ENCODE measurements around the gene DNER. TPM values are rescaled to one million over a fixed set of nuclear protein-coding genes. Genes with fewer than 3 reads are reported as not detected.

The DNER gene
- polyA plus RNA-seq, 1 donor, result 7.5 TPM

- Histone ChIP-seq H3K27me3 (ENCODE audit: control insufficient read depth, insufficient read depth, low read length) (no peaks in the 10 kb centered on the region), H3K27ac (ENCODE audit: low read length) (no peak overlapping the region), H3K4me3 (ENCODE audit: low read length) (no peak overlapping the region), H3K4me1 (ENCODE audit: control insufficient read depth, insufficient read depth, low read length) (no peaks in the 10 kb centered on the region), H3K36me3 (ENCODE audit: control insufficient read depth, insufficient read depth, low read length) (no peaks in the 10 kb centered on the region), H3K9me3 (ENCODE audit: control insufficient read depth, low read depth, low read length) (no peaks in the 10 kb centered on the region)
- DNase-seq, result no peak
- no CpG with 5 or more reads among the region's 2 CpGs for WGBS (ENCODE audit: insufficient coverage, low lambda C conversion rate)
These were observed 182.8 kb downstream of the DNER start for GRCh38 chr2:229531594-229531993.

DNA sequence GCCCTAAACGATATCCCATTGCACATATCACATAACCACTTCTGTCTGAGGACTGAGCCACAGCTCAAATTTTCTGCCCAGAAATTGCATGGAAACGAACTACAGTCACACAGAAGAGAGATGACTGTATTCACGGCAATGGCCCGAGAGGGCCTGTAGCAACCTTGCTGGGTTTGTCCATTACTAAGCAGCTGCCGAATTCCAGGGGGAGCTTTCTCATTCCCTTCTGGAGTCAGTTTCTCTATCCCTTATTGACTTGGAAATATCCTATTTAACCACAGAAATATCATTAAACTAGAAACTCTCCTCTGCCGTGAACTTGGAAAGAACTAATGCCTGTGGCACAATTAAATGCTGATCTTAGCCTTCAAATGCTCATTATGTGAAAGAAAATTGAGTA, 183.9 kb downstream of the DNER start:
- no peak overlapping the region for H3K4me3 ChIP-seq (ENCODE audit: low read length)
- WGBS (ENCODE audit: insufficient coverage, low lambda C conversion rate), result no CpG with 5 or more reads among the region's 6 CpGs
- no peak overlapping the region for H3K27ac ChIP-seq (ENCODE audit: low read length)
- H3K36me3 ChIP-seq (ENCODE audit: control insufficient read depth, insufficient read depth, low read length), result no peaks in the 10 kb centered on the region
- no peaks in the 10 kb centered on the region for H3K4me1 ChIP-seq (ENCODE audit: control insufficient read depth, insufficient read depth, low read length)
- H3K27me3 ChIP-seq (ENCODE audit: control insufficient read depth, insufficient read depth, low read length), result no peaks in the 10 kb centered on the region
- no peaks in the 10 kb centered on the region for H3K9me3 ChIP-seq (ENCODE audit: control insufficient read depth, low read depth, low read length)
- no peak for DNase-seq

GRCh38 chr2:229528846-229529245, 185.5 kb downstream of the DNER start:
- WGBS (ENCODE audit: insufficient coverage, low lambda C conversion rate), result no CpG with 5 or more reads among the region's 5 CpGs
- Histone ChIP-seq H3K9me3 (ENCODE audit: control insufficient read depth, low read depth, low read length) (no peaks in the 10 kb centered on the region), H3K27me3 (ENCODE audit: control insufficient read depth, insufficient read depth, low read length) (no peaks in the 10 kb centered on the region), H3K4me3 (ENCODE audit: low read length) (no peak overlapping the region), H3K4me1 (ENCODE audit: control insufficient read depth, insufficient read depth, low read length) (no peaks in the 10 kb centered on the region), H3K27ac (ENCODE audit: low read length) (no peak overlapping the region), H3K36me3 (ENCODE audit: control insufficient read depth, insufficient read depth, low read length) (no peaks in the 10 kb centered on the region)
- DNase-seq, result no peak

GRCh38 chr2:229526951-229527350, 187.4 kb downstream of the DNER start:
- no peaks in the 10 kb centered on the region for H3K36me3 ChIP-seq (ENCODE audit: control insufficient read depth, insufficient read depth, low read length)
- no peaks in the 10 kb centered on the region for H3K9me3 ChIP-seq (ENCODE audit: control insufficient read depth, low read depth, low read length)
- no peaks in the 10 kb centered on the region for H3K27me3 ChIP-seq (ENCODE audit: control insufficient read depth, insufficient read depth, low read length)
- H3K4me3 ChIP-seq (ENCODE audit: low read length), result no peak overlapping the region
- DNase-seq, result no peak
- H3K4me1 ChIP-seq (ENCODE audit: control insufficient read depth, insufficient read depth, low read length), result no peaks in the 10 kb centered on the region
- WGBS (ENCODE audit: insufficient coverage, low lambda C conversion rate), result 100% methylated on average over 1 of the region's 10 CpGs
- no peak overlapping the region for H3K27ac ChIP-seq (ENCODE audit: low read length)

DNA sequence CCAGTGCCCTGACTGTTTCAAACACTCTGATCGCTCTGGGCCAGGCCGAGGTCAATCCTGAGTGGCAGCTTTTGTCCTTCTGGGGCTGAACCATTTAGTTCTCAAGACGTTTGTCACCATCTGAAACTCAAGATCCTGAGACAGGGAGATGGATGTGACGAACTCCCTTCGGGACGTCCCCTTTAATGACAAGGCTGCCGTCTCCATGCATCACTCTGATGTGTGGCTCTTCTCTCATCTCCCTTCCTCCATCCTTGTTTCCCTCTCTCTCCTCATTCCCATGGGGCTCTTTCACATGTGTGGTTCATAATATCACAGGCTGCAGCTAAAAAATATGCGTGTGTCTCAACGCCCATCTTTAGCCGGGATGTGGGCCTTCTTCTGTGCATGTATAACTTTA, 189.6 kb downstream of the DNER start:
- no peaks in the 10 kb centered on the region for H3K9me3 ChIP-seq (ENCODE audit: control insufficient read depth, low read depth, low read length)
- no peaks in the 10 kb centered on the region for H3K36me3 ChIP-seq (ENCODE audit: control insufficient read depth, insufficient read depth, low read length)
- no peak for DNase-seq
- H3K27ac ChIP-seq (ENCODE audit: low read length), result no peak overlapping the region
- H3K4me3 ChIP-seq (ENCODE audit: low read length), result no peak overlapping the region
- 92% methylated on average over 2 of the region's 10 CpGs for WGBS (ENCODE audit: insufficient coverage, low lambda C conversion rate)
- H3K4me1 ChIP-seq (ENCODE audit: control insufficient read depth, insufficient read depth, low read length), result peaks cover 5% of the 10 kb centered on the region
- H3K27me3 ChIP-seq (ENCODE audit: control insufficient read depth, insufficient read depth, low read length), result no peaks in the 10 kb centered on the region

- Histone ChIP-seq H3K27me3 (ENCODE audit: control insufficient read depth, insufficient read depth, low read length) (no peaks in the 10 kb centered on the region), H3K4me3 (ENCODE audit: low read length) (no peak overlapping the region), H3K27ac (ENCODE audit: low read length) (no peak overlapping the region), H3K9me3 (ENCODE audit: control insufficient read depth, low read depth, low read length) (no peaks in the 10 kb centered on the region), H3K36me3 (ENCODE audit: control insufficient read depth, insufficient read depth, low read length) (no peaks in the 10 kb centered on the region), H3K4me1 (ENCODE audit: control insufficient read depth, insufficient read depth, low read length) (peaks cover 5% of the 10 kb centered on the region)
- DNase-seq, result no peak
- WGBS (ENCODE audit: insufficient coverage, low lambda C conversion rate), result no CpG with 5 or more reads among the region's 1 CpG
These were observed 190.7 kb downstream of the DNER start for GRCh38 chr2:229523663-229524062.

DNA sequence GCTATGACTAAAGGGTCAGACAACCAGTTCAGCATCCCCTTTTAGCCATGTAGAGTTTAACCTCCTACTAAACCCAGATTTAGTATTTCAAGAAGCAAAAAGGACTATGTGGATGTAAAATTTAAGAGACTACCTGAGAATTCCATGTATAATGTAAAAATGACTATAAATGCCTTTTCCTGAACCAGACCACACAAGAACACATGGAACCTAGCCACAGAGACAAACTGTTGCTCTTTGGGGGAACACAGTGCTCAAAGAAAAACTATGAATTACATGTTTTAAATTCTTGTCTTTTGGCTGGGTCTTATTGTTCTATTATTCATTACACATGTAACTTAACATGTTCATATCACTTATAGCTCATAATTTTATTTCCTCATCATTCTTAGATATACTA, 192.8 kb downstream of the DNER start:
- Histone ChIP-seq H3K4me1 (ENCODE audit: control insufficient read depth, insufficient read depth, low read length) (peaks cover 5% of the 10 kb centered on the region), H3K27ac (ENCODE audit: low read length) (no peak overlapping the region), H3K27me3 (ENCODE audit: control insufficient read depth, insufficient read depth, low read length) (no peaks in the 10 kb centered on the region), H3K4me3 (ENCODE audit: low read length) (no peak overlapping the region), H3K36me3 (ENCODE audit: control insufficient read depth, insufficient read depth, low read length) (no peaks in the 10 kb centered on the region), H3K9me3 (ENCODE audit: control insufficient read depth, low read depth, low read length) (no peaks in the 10 kb centered on the region)
- DNase-seq, result no peak

- Histone ChIP-seq H3K36me3 (ENCODE audit: control insufficient read depth, insufficient read depth, low read length) (no peaks in the 10 kb centered on the region), H3K9me3 (ENCODE audit: control insufficient read depth, low read depth, low read length) (no peaks in the 10 kb centered on the region), H3K27me3 (ENCODE audit: control insufficient read depth, insufficient read depth, low read length) (no peaks in the 10 kb centered on the region), H3K4me3 (ENCODE audit: low read length) (no peak overlapping the region), H3K4me1 (ENCODE audit: control insufficient read depth, insufficient read depth, low read length) (peaks cover 5% of the 10 kb centered on the region), H3K27ac (ENCODE audit: low read length) (no peak overlapping the region)
- DNase-seq, result peak; percentile 7 to 10
- WGBS (ENCODE audit: insufficient coverage, low lambda C conversion rate), result no CpG with 5 or more reads among the region's 4 CpGs
These were observed 193.7 kb downstream of the DNER start for GRCh38 chr2:229520691-229521096.

DNA sequence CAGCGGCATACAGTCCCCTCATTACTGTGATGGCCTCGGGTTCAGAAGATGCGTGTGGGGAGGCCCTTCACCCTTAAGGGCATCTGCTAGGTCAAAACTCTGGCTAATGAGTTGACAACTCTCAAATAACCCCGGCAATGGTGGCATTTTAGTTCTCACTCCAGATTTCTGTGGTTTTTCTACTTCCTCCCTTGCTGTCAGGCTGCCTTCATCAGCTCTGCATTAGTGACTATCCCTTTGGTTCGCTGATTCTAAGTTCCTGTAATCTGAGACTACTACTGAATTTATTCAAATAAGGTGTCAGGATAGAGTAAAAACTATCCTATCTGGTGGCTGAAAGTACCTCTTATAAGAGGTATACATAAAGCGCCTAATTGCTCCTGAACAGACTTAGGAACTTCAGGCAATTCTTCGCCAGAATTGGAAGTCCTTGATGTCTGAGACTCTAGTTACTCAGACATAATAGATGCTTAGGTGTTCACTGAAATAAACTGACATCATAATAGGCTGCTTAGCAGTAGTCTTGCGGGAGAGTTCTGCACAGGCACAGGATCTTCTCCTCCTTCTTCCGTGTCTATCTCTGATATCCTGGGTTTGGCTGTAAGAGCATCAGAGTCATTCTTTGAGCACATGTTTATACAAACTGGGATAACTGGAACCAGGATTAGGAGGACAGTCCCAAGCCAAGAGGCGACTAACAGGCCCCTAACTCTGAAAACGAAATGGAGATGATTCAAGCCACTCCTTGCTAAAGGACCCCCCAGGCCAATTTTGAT, 194.5 kb downstream of the DNER start:
- Histone ChIP-seq H3K27me3 (ENCODE audit: control insufficient read depth, insufficient read depth, low read length) (no peaks in the 10 kb centered on the region), H3K9me3 (ENCODE audit: control insufficient read depth, low read depth, low read length) (no peaks in the 10 kb centered on the region), H3K27ac (ENCODE audit: low read length) (no peak overlapping the region), H3K4me1 (ENCODE audit: control insufficient read depth, insufficient read depth, low read length) (peaks cover 5% of the 10 kb centered on the region), H3K36me3 (ENCODE audit: control insufficient read depth, insufficient read depth, low read length) (no peaks in the 10 kb centered on the region), H3K4me3 (ENCODE audit: low read length) (no peak overlapping the region)
- no CpG with 5 or more reads among the region's 11 CpGs for WGBS (ENCODE audit: insufficient coverage, low lambda C conversion rate)
- no peak for DNase-seq

- no peaks in the 10 kb centered on the region for H3K27me3 ChIP-seq (ENCODE audit: control insufficient read depth, insufficient read depth, low read length)
- DNase-seq, result no peak
- no peaks in the 10 kb centered on the region for H3K4me1 ChIP-seq (ENCODE audit: control insufficient read depth, insufficient read depth, low read length)
- no peak overlapping the region for H3K27ac ChIP-seq (ENCODE audit: low read length)
- no peaks in the 10 kb centered on the region for H3K36me3 ChIP-seq (ENCODE audit: control insufficient read depth, insufficient read depth, low read length)
- no peak overlapping the region for H3K4me3 ChIP-seq (ENCODE audit: low read length)
- no peaks in the 10 kb centered on the region for H3K9me3 ChIP-seq (ENCODE audit: control insufficient read depth, low read depth, low read length)
- WGBS (ENCODE audit: insufficient coverage, low lambda C conversion rate), result no CpG with 5 or more reads among the region's 2 CpGs
These were observed 200.0 kb downstream of the DNER start for GRCh38 chr2:229514273-229514895.

DNA sequence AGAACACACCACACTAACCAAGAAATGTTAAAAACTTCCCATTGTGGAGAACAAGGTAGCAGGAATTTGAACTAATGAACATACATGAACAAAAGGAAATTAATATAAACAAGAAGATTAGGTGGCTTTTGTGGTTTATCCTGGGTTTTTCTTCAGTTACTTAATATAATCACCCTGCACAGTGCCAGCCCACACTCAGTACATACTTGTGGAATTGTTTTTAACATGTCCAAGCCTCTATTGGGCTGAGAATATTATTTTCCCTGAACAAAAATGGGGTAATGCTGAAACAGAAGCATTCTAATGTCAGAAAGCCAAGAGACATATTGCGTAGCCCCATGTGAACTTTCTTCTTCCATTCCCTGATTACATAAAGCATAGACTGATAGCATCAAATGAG, 202.8 kb downstream of the DNER start:
- WGBS (ENCODE audit: insufficient coverage, low lambda C conversion rate), result no CpG with 5 or more reads among the region's 1 CpG

More for the DNA sequence above, 202.8 kb downstream of the DNER start:
- no peaks in the 10 kb centered on the region for H3K36me3 ChIP-seq (ENCODE audit: control insufficient read depth, insufficient read depth, low read length)
- no peak overlapping the region for H3K27ac ChIP-seq (ENCODE audit: low read length)
- H3K4me1 ChIP-seq (ENCODE audit: control insufficient read depth, insufficient read depth, low read length), result no peaks in the 10 kb centered on the region
- no peaks in the 10 kb centered on the region for H3K27me3 ChIP-seq (ENCODE audit: control insufficient read depth, insufficient read depth, low read length)
- no peak overlapping the region for H3K4me3 ChIP-seq (ENCODE audit: low read length)
- H3K9me3 ChIP-seq (ENCODE audit: control insufficient read depth, low read depth, low read length), result no peaks in the 10 kb centered on the region
- DNase-seq, result no peak
